Mucosa of descending colon (tissue), 3 donors: Measurements from ENCODE around the gene EIF4E2. TPM values are rescaled to one million over a fixed set of nuclear protein-coding genes. Genes with fewer than 3 reads are reported as not detected.
A peak's percentile ranks its signal among the peaks of the same experiment; 100 is the strongest.

ENCODE experiments used
- ATAC-seq: fragments of 200-7000 bp; cut with Tn5 transposase; one replicate; pipeline ENCODE4 v1.9.1; 2020; ENCODE audit warnings: mild to moderate bottlenecking, moderate library complexity
- DNase-seq, 3 donors: peaks; one replicate each; pipeline ENCODE4 v3.0.0-alpha.2; 2020
- H3K36me3 ChIP-seq: fragments of 200-600 bp; one replicate; pipeline ENCODE4 v1.8.0; 2021; ENCODE audit warnings: low read depth, mild to moderate bottlenecking
- H3K4me1 ChIP-seq: fragments of 200-600 bp; one replicate; pipeline ENCODE4 v1.8.0; 2021; ENCODE audit warnings: low read depth, mild to moderate bottlenecking
- H3K4me3 ChIP-seq: fragments of 200-600 bp; one replicate; pipeline ENCODE4 v1.8.0; 2021; ENCODE audit warnings: mild to moderate bottlenecking
- H3K9me3 ChIP-seq: fragments of 200-600 bp; one replicate; pipeline ENCODE4 v1.8.0; 2021; ENCODE audit warnings: mild to moderate bottlenecking
- intact Hi-C, 2 donors: fragments of 100-400 bp; cut with DNase I in 1 of 2; cut with micrococcal nuclease in 1 of 2; formaldehyde crosslinking; loops; one replicate each; pipeline versions ENCODE4 v1.11.0 to v1.11.1; 2022; cut with DNase I, micrococcal nuclease
- total RNA-seq, 3 donors: library from RNA; stranded (reverse); fragmentation: NEBNext Ultra II Directional in 2 of 3; extraction: Animal tissue kit (Norgen Biotek cat#: 25700) in 2 of 3; gene quantifications; one replicate each; pipeline versions ENCODE4 v1.2.1 to v1.2.4, GENCODE V29; 2021 to 2023
- TF ChIP-seq, protein P1 (sequence below): fragments of 200-600 bp; IDR thresholded peaks from one replicate; pipeline ENCODE4 v1.8.0; 2022; ENCODE audit warnings: antibody characterized with exemption, mild to moderate bottlenecking
- donor health status: DM: no; HTN: no; CAD: no; lungs with moderate emphysema.
- donor health status: DM: no; HTN: no; CAD: no.
- donor health status: DM: no; HTN: yes; CAD: no.

The EIF4E2 gene
- total RNA-seq, 3 donors from 2014 or later, result 62.7 to 116 (median 90.9) TPM

DNA sequence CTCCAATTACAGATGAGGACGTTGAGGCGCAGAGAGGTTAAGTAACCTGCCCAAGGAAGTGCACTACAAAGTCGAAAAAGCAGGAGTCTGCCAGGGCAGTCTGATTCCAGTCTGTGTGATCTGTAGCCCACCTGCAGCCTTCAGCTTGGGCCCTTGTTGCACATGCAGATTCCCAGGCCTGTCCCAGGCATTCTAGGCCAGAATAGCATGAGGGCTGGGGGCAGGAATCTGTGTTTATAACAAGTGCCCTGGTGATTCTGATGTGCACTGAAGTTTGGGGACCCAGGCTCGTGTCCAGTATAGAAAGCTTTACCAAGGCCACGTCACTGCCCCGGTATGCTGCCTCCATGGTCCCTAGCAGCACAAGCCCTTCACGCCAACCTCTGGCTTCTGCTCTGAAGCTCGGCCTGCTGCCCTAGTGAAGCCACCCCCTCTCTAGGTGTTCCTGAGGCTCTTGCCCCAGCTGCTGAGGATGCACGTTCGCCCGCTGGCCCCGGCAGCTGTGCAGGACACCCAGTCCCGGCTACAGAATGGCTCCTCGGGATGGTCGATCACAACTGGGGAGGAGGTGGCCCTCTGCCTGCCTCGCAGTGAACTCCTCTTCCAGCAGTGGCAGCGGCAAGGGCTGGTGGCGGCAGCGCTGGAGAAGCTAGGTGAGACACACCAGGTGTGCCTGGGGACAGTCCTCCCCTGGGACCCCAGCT is 6.4 kb upstream of the EIF4E2 start:
- no peaks in the 10 kb centered on the region for H3K9me3 ChIP-seq
- H3K4me3 ChIP-seq, result no peak overlapping the region
- no peaks in the 10 kb centered on the region for H3K36me3 ChIP-seq
- intact Hi-C loops, result no loop called here
- DNase-seq, result no peak
- ATAC-seq, result no peak
- no peaks in the 10 kb centered on the region for H3K4me1 ChIP-seq
- TF ChIP-seq, protein P1, sequence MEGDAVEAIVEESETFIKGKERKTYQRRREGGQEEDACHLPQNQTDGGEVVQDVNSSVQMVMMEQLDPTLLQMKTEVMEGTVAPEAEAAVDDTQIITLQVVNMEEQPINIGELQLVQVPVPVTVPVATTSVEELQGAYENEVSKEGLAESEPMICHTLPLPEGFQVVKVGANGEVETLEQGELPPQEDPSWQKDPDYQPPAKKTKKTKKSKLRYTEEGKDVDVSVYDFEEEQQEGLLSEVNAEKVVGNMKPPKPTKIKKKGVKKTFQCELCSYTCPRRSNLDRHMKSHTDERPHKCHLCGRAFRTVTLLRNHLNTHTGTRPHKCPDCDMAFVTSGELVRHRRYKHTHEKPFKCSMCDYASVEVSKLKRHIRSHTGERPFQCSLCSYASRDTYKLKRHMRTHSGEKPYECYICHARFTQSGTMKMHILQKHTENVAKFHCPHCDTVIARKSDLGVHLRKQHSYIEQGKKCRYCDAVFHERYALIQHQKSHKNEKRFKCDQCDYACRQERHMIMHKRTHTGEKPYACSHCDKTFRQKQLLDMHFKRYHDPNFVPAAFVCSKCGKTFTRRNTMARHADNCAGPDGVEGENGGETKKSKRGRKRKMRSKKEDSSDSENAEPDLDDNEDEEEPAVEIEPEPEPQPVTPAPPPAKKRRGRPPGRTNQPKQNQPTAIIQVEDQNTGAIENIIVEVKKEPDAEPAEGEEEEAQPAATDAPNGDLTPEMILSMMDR, result no peak

DNA sequence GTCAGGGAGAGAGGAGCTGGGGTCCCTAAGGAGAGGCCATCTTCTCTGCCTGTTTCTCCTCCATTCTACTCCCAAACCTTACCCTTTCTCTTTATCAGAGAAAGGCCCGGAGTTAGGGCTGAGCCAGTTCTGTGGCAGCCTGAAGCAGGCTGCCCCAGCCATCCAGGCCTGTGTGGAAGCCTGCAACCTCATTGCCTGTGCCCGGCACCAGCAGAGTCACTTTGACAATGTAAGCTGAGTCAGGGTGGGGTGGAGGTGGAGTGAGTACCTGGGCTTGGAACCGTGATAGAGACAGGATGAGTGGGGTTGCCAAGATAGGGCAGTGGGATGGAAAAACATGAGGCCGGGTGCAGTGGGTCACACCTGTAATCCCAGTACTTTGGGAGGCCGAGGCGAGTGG is 5.8 kb upstream of the EIF4E2 start:
- ATAC-seq, result no peak
- TF ChIP-seq, protein P1, result no peak
- Histone ChIP-seq H3K4me1 (peaks cover 5% of the 10 kb centered on the region), H3K9me3 (no peaks in the 10 kb centered on the region), H3K36me3 (no peaks in the 10 kb centered on the region), H3K4me3 (no peak overlapping the region)
- intact Hi-C loops, result no loop called here
- DNase-seq, result no peak

DNA sequence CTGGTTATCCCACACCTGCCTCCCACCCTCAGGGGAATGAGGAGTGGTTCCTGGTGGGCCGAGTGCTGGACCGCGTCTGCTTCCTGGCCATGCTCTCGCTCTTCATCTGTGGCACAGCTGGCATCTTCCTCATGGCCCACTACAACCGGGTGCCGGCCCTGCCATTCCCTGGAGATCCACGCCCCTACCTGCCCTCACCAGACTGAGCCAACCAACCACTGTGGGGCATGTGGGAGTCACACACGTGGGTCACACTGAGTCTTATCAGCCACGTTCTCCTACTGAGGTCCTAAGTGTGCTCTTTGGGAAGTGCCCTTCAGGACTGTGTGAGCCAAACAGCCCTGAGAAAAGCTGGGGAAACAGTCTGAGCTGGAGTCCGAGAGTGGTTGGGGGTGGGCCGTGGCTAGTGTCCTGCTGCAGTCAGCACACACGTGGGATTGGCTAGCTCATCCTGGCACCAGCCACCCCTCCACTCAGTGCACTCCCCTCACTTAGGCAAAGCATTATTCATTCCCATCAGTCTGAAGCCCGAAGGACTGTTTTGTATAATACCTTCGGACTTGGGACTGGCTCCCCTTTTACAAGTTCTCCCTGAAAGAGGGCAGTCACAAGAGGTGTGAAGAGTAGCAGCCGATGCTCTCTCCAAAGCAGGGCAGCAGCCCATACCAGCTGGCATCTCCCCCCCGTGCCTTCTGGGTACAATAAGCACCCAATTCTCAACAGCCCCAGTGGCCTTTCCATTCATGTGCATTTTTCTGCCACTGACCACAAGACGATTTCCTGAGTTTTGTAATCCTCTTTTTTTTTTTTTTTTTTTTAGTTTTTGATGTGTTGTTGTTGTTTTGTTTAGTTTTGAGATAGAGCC is 4.7 kb upstream of the EIF4E2 start:
- DNase-seq (no peak), ATAC-seq (no peak)
- Histone ChIP-seq H3K36me3 (no peaks in the 10 kb centered on the region), H3K9me3 (no peaks in the 10 kb centered on the region), H3K4me1 (peaks cover 5% of the 10 kb centered on the region), H3K4me3 (no peak overlapping the region)
- TF ChIP-seq, protein P1, result no peak
- intact Hi-C loops, result no loop called here

DNA sequence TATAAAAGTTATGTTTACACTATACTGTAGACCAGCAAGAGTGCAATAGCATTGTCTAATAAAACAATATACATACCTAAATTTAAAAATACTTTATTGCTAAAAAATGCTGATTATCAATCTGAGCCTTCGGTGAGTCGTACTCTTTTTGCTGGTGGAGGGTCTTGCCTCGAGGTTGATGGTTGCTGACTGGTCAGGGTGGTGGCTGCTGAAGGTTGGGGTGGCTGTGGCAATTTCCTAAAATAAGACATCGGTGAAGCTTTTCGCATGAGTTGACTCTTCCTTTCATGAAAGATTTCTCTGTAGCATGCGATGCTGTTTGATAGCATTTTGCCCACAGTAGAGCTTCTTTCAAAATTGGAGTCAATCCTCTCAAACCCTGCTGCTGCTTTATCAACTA is 2.5 kb upstream of the EIF4E2 start:
- no peak for DNase-seq
- intact Hi-C loops, result no loop called here
- no peak for ATAC-seq
- H3K36me3 ChIP-seq, result no peaks in the 10 kb centered on the region
- H3K4me1 ChIP-seq, result peaks cover 11% of the 10 kb centered on the region
- no peaks in the 10 kb centered on the region for H3K9me3 ChIP-seq
- TF ChIP-seq, protein P1, result no peak
- H3K4me3 ChIP-seq, result no peak overlapping the region

DNA sequence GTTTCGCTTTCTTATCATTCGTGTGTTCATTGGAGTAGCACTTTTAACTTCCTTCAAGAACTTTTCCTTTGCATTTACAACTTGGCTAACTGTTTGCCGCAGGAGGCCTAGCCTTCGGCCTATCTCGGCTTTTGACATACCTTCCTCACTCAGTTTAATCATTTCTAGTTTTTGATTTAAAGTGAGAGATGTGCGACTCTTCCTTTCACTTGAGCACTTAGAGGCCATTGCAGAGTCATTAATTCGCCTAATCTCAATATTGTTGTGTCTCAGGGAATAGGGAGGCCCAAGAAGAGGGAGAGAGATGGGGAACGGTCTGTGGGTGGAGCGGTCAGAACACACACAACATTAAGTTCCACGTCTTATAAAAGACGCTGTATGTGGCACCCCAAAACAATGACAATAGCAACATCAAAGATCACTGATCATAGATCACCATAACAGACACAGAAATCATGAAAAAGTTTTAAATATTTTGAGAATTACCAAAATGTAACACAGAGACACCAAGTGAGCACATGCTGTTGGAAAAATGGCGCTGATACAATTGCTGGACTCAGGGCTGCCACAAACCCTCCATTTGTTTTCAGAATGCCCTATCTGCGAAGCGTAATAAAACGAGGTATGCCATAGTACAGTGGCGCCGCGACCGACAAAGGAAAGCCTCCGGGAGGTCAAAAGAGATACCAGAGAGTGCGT is 685 bp upstream of the EIF4E2 start:
- Histone ChIP-seq H3K36me3 (no peaks in the 10 kb centered on the region), H3K4me3 (peak overlapping the region; percentile 87), H3K4me1 (peaks cover 11% of the 10 kb centered on the region), H3K9me3 (no peaks in the 10 kb centered on the region)
- intact Hi-C loops, result no loop called here
- no peak for ATAC-seq
- no peak for DNase-seq
- TF ChIP-seq, protein P1, result no peak
